HUDEP-2 (cell line): ENCODE measurements around the gene MED15.
A peak's percentile ranks its signal among the peaks of the same experiment; 100 is the strongest.
"Not testable (repeated sequence)": the region's sequence is repeated elsewhere in the genome, so short reads cannot be mapped to it uniquely, and the experiment has no call there.

ENCODE experiments used
- DNase-seq, 76 experiments: peaks; one replicate each; lab custom pipeline; 2025; ENCODE audit not compliant: unreplicated experiment in 76 of 76; lab: John Stamatoyannopoulos, UW

The MED15 gene

GRCh38 chr22:20507253-20508066, at the start of gene MED15:
MED15 (plus strand) TSS chr22:20507610; CDS start chr22:20507679, 69 bp downstream.
- peak in 73 of 76 experiments; percentile 26 to 90 (median 79) for DNase-seq

DNA sequence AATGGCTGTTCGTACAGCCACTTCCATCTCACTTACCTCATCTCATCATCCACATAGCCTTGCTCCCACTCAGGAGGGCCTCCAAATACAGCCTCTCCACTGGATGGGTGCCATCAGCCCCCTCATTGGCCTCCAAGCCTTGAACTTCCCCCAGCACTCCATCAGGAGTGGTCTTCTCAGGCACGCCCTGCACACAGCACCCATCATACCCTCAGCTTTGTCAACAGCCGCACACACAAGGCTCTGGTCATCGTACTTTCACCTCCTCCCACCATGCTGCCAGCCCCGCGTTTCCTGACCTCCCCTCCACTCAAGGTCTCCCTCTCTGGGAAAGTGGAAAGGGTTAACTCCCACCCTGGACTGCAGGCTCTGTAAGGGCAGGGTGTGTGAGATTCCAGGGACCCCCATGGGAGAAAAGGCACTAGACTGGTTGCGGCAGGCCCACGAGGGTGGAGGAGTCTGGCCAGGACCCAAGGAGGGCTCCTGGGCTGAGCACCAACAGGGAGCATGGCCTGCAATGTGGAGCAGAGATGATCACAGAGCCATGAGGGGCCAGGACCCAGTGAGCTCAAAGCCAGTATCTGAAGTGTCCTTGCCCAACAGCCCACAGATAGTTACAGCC, 48.8 kb upstream of the MED15 start:
- no peak for DNase-seq

DNA sequence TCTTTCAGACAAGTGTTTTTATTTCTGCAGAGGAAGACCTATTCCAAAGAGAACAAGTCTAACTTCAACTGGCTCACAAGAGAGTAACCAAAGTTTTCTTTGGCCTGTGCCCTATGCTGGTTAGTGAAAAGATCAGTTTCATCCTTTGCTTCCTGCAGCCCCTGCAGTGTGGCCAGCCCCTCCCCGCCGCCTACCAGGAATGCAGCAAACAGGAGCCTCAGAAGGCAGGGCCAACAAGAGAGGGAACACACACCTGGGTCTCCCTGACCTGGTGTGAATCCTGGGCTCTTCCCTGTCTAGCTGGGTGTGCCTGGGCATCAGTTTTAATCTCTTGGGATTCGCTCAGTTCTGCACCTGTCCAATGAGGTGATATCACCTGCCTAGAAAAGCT, 48.3 kb upstream of the MED15 start:
- DNase-seq, result no peak

- DNase-seq, result no peak
Observed at GRCh38 chr22:20459862-20460261, 47.5 kb upstream of the MED15 start.

- DNase-seq, result no peak
Observed at GRCh38 chr22:20463324-20464095, 43.9 kb upstream of the MED15 start.

DNA sequence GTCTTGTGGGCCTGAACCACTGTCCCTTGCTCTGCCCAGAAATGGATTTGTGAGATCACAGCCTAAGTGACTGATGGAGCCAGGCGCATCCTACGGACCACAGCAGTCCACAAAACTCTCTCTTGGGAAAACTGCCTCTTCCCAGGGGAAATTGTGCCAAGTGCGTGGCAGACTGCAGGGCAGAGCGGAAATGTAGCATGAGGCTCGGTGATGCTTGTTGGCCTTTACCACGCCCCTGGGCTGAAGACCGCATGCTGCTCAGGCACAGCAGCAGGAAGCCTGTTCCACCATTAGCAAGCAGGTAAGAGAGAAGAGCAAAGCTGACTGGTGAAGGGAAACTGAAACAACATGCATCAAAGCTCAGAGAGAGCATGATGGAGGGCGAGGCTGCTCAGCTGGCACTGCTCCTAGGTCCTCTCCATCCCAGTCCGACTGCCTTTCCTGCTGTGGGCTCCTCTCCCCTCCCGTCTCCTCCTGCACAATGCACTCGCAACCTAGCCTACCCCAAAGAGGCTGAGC, 43.3 kb upstream of the MED15 start:
- DNase-seq, result no peak

DNA sequence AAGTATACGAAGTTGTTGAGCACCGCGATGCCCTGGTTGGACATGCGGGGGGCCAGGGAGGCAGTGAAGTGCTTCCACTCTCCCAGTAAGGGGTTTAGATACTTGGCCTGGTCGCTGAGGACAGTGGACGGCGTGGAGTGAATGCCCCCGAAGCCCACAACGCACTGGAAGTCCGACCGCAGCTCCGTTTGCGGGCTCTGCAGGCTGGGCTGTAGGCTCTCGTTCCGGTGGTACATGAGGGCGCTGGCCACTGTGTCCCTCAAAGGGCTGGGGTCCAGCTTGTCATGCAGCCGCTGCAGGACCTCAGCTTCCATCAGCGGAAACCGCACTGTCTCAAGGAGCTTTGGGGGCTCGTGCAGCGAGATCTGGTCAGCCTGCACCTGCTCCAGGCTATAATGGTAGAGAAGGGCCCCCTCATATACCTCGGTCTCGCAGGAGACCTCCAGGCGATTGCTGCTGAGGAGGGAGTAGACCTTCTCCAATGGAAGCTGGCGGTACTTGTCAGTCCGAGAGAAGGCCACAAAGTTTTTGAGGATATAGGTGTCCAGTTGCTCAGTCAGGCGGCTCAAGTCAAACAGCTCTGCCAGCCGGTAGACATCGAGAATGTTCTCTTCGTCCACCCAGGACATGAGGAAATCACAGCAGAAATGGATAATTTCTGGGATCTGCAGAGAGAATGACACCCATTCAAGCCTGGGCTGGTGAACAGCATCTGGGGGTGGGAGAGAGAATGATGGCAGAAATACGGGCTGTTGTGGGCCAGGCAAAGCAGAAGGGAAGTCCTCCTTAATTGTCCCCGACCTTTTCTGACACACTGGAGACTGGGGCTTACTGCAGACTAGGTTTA, 42.3 kb upstream of the MED15 start:
- no peak for DNase-seq

DNA sequence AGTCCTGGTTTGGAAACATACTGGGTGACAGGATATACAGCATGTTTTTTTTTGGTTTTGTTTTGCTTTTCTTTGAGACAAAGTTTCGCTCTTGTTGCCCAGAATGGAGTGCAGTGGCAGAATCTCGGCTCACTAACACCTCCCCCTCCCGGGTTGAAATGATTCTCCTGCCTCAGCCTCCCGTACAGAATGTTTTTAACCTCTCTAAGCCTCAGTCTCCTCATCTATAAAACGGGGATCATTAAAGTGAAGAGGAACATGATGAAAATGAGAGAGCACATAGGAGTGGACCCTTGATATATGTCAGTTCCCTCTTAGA, 41.7 kb upstream of the MED15 start:
- no peak for DNase-seq

DNA sequence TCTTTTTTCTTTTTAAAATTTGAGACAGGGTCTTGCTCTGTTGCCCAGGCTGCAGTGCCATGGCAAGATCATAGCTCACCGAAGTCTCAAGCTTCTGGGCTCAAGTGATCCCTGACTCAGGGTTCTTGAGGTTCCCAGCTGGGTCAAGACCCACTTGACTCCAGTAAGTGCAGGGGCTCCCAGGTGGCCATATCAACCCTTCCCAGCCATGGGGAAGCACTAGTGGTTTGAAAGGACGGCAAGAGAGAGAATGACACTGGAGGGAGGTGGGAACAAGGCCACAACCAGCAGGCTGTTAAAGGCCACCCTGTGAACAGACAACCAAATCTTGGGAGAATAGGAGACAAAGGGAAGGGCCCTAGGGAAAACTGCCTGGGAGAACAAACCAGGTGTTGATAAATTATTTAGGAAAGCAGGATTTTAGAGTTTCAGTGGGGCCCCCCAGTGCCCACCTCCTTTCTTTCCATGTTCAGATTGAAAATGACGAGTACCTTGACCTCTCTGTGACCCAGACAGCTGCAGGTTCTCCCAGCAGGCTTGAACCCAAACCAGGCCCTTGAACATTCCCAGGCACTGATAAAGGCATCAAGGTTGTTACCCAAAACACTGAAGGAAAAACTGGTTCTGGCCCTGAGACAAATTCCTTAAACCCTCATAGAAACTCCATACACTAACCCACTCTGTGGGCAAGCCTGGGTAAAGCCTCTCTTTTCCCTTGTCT, 40.6 kb upstream of the MED15 start:
- DNase-seq, result no peak

DNA sequence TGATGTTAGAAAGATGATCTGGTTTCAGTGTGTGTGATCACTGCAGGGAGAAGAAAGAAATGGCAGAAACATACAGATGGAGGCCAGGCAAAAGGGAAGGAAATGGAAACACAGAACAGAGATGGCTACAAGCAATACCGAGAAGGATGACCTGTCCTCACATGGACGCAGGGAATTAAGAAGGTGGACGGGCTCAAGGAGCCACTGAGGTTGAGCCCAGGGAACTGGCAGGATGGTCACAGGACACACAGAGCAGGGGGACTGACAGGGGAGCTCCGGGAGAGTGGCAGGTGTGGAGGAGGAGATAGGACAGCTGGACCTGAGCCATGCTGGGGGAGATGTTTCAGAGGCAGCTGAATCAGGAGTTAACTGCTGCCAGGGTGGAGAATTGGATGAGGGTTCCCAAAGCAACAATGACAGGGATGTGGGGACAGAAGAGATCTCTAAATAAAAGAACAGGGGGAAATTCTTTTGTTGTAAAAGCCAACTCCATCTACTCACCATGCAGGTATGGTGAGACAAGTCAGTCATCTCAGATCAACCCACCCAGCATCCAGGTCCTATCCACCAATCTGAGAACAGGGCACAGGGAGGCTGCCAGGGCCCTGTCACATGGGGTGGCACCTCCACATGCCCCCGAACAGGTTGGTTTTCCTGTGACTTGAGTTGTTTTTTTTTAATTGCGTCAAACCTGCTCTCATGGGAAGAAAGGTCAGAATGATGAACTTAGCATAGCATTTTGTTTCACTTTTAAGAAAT, 38.1 kb upstream of the MED15 start:
- no peak for DNase-seq

GRCh38 chr22:20470525-20470924, 36.9 kb upstream of the MED15 start:
- DNase-seq, result not testable (repeated sequence)

DNA sequence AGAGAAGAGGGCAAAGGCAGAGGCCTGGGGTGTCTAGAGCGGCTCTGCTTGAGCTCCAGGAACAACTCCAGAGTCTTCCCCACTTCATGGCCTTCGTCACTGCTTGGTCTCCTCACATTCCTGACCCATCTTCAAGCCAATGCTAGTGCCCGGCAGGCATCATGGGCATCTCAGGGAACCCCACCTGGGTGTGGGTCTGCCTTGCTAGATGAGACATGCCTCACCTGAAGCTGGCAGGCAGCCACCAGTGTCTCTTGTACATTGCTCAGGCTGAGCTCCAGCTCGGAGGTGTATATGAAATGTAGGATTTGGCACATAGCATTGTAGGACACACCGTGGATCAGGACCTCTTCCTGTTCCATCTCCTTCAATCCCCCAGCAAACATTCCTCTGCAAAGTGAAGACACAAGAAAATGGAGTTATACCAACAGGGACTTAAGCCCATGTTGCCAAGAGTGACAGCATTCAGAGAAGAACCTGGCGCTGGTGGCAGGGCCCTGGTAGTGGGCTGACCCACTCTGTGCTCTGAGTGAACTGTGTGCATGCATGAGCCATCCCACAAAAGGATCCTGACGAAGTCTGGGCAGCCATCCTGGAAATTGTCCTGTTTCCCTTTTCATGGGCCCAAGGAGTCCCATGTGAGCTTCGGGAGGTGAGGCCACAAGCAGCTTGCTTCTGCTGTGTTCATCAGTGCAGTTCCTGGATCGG, 36.1 kb upstream of the MED15 start:
- DNase-seq, result no peak

GRCh38 chr22:20472629-20473442, 34.6 kb upstream of the MED15 start:
- no peak for DNase-seq

GRCh38 chr22:20475115-20475436, 32.3 kb upstream of the MED15 start:
- DNase-seq, result no peak

GRCh38 chr22:20475569-20475968, 31.8 kb upstream of the MED15 start:
- not testable (repeated sequence) for DNase-seq

DNA sequence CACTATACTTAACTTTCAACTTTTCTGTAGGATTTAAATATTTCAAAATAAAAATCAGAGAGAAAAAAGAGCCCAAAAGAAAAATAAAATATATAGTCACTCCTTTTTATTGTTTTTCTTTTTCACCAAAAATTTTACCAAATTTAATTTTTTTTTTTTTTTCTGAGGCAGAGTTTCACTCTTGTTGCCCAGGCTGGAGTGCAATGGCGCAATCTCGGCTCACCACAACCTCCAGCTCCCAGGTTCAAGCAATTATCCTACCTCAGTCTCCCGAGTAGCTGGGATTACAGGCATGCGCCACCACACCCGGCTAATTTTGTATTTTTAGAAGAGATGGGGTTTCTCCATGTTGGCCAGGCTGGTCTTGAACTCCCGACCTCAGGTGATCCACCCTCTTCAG, 29.4 kb upstream of the MED15 start:
- not testable (repeated sequence) for DNase-seq

DNA sequence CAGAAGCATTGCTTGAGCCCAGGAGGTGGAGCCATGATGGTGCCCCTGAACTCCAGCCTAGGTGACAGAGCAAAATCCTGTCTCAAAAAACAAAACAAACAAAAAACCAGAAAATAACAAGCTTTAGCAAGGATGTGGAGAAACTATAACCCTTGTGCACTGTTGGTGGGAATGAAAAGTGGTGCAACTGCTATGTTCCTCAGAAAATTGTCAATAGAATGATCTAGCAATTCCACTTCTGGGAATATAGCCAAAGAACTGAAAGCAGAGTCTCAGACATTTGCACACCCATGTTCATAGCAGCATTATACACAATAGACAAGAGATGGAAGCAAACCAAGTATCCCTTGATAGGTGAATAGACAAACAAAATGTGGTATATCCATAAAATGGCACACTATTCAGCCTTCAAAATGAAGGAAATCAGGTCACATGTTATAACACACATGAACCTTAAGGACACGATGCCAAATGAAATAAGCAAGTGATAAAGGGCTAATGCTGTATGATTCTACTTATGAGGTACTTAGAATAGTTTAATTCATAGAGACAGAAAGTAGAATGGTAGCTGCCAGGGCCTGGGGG, 27.7 kb upstream of the MED15 start:
- no peak for DNase-seq

DNA sequence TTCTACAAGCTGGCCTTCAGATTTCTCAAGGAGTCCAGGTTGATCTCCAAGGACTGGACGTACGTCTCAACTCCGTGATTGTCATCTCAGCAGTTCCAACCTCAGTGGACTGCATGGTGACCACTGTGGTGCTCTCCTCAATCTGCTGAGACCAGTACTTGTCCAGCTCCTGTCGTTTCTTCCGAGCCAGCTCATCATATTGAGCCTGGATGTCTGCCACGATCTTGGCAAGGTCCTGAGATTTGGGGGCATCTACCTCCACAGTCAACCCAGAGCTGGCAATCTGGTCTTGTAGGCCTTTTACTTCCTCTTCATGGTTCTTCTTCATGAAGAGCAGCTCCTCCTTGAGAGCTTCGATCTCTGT, 24.3 kb upstream of the MED15 start:
- not testable (repeated sequence) for DNase-seq
